Mesothelial cell of epicardium (in vitro differentiated cells): Measurements from ENCODE around the gene TMEM208. TPM values are rescaled to one million over a fixed set of nuclear protein-coding genes. Genes with fewer than 3 reads are reported as not detected.

ENCODE experiments used
- DNase-seq, 2 experiments: peaks; one replicate each; pipeline ENCODE4 v3.0.0; 2021; ENCODE audit warnings: low spot score in 2 of 2; ENCODE audit not compliant: unreplicated experiment in 2 of 2
- H3K27ac Mint-ChIP-seq: 2 replicates; pipeline ENCODE4 v1.8.0; 2021; ENCODE audit warnings: mixed read lengths
- H3K27me3 Mint-ChIP-seq: 2 replicates; pipeline ENCODE4 v1.8.0; 2021; ENCODE audit warnings: low read depth, mixed read lengths
- H3K36me3 Mint-ChIP-seq: 2 replicates; pipeline ENCODE4 v1.8.0; 2021; ENCODE audit warnings: mixed read lengths
- H3K4me1 Mint-ChIP-seq: 2 replicates; pipeline ENCODE4 v1.8.0; 2021; ENCODE audit warnings: mixed read lengths
- H3K4me3 Mint-ChIP-seq: 2 replicates; pipeline ENCODE4 v1.8.0; 2021; ENCODE audit warnings: mild to moderate bottlenecking, moderate library complexity, mixed read lengths
- H3K9me3 Mint-ChIP-seq: 2 replicates; pipeline ENCODE4 v1.8.0; 2021; ENCODE audit warnings: mixed read lengths
- CTCF ChIP-seq: fragments of 200-600 bp; sonication (generic); IDR thresholded peaks from one replicate; pipeline ENCODE4 v1.5.0; 2021; ENCODE audit warnings: antibody characterized with exemption; ENCODE audit not compliant: unreplicated experiment
- total RNA-seq: library from RNA; stranded (reverse); gene quantifications from 3 replicates; pipeline ENCODE4 v1.2.1, GENCODE V29; 2021

Gene TMEM208
- total RNA-seq, 1 donor from 2014 or later, result 36.3 TPM

GRCh38 chr16:67193536-67193935, 33.4 kb upstream of the TMEM208 start:
- peak overlapping the region; percentile 25 for H3K27ac Mint-ChIP-seq
- DNase-seq, result no peak
- no peaks in the 10 kb centered on the region for H3K9me3 Mint-ChIP-seq
- TF ChIP-seq CTCF, result no peak
- peak overlapping the region; percentile 84 for H3K4me3 Mint-ChIP-seq
- H3K27me3 Mint-ChIP-seq, result no peaks in the 10 kb centered on the region
- H3K36me3 Mint-ChIP-seq, result peaks cover 16% of the 10 kb centered on the region
- peaks cover 19% of the 10 kb centered on the region for H3K4me1 Mint-ChIP-seq

- no peak overlapping the region for H3K27ac Mint-ChIP-seq
- H3K4me1 Mint-ChIP-seq, result peaks cover 19% of the 10 kb centered on the region
- H3K9me3 Mint-ChIP-seq, result no peaks in the 10 kb centered on the region
- DNase-seq, result no peak
- no peaks in the 10 kb centered on the region for H3K27me3 Mint-ChIP-seq
- TF ChIP-seq CTCF, result no peak
- peaks cover 16% of the 10 kb centered on the region for H3K36me3 Mint-ChIP-seq
- peak overlapping the region; percentile 84 for H3K4me3 Mint-ChIP-seq
Measured at GRCh38 chr16:67194260-67194659, 32.7 kb upstream of the TMEM208 start.

DNA sequence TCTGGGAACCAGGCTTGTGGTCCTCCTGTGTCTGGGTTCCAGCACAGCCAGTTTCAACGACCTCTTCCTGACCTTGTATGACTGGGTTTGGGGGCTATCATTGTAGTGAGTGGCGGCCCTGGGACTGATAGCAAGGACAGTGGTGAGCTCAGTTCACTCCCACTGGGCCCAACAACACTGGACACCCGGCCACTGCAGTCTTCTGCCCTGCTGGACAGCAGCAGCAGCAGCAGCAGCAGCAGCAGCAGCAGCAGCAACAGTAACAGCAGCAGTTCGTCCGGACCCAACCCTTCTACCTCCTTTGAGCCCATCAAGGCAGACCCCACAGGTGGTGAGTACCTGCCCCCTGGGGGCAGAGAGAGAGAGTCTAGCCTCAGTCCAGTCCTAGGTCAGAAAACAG, 31.3 kb upstream of the TMEM208 start:
- H3K27me3 Mint-ChIP-seq, result peaks cover 5% of the 10 kb centered on the region
- TF ChIP-seq CTCF, result no peak
- no peak for DNase-seq
- no peak overlapping the region for H3K4me3 Mint-ChIP-seq
- H3K9me3 Mint-ChIP-seq, result no peaks in the 10 kb centered on the region
- peaks cover 16% of the 10 kb centered on the region for H3K36me3 Mint-ChIP-seq
- peaks cover 24% of the 10 kb centered on the region for H3K4me1 Mint-ChIP-seq
- no peak overlapping the region for H3K27ac Mint-ChIP-seq

DNA sequence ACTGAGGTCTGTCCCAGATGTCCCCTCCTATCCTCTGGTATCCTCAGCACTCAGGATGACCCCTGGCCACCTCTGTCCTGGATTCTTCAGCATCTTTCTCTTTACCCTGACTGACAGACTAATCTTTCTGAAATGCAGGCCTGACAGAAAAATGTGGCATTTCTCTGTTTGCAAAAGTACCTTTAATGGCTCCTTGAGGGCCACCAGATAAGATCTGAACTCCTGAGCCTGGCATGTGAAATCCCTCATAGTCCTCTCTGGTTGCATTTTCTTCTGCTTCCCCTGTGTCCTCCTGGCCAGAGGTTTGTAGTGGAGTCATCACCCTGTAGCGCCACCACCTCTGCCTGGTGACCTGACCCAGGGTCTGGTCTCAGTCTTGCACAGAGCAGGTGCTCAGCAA, 30.0 kb upstream of the TMEM208 start:
- Mint-ChIP-seq H3K9me3 (no peaks in the 10 kb centered on the region), H3K36me3 (peaks cover 16% of the 10 kb centered on the region), H3K27me3 (peaks cover 5% of the 10 kb centered on the region), H3K4me3 (no peak overlapping the region), H3K27ac (no peak overlapping the region), H3K4me1 (peaks cover 22% of the 10 kb centered on the region)
- no peak for DNase-seq
- TF ChIP-seq CTCF, result no peak

GRCh38 chr16:67197704-67198103, 29.2 kb upstream of the TMEM208 start:
- TF ChIP-seq CTCF, result no peak
- Mint-ChIP-seq H3K4me1 (peaks cover 18% of the 10 kb centered on the region), H3K27me3 (peaks cover 5% of the 10 kb centered on the region), H3K36me3 (peaks cover 16% of the 10 kb centered on the region), H3K27ac (no peak overlapping the region), H3K4me3 (no peak overlapping the region), H3K9me3 (no peaks in the 10 kb centered on the region)
- DNase-seq, result no peak

- no peaks in the 10 kb centered on the region for H3K9me3 Mint-ChIP-seq
- no peak overlapping the region for H3K27ac Mint-ChIP-seq
- peaks cover 14% of the 10 kb centered on the region for H3K4me1 Mint-ChIP-seq
- TF ChIP-seq CTCF, result peak; percentile 19
- no peak overlapping the region for H3K4me3 Mint-ChIP-seq
- no peak for DNase-seq
- H3K36me3 Mint-ChIP-seq, result peaks cover 16% of the 10 kb centered on the region
- H3K27me3 Mint-ChIP-seq, result peaks cover 5% of the 10 kb centered on the region
Measured at GRCh38 chr16:67198238-67198734, 28.6 kb upstream of the TMEM208 start.
